Gastrocnemius medialis (tissue), 4 donors: ENCODE data around the gene OR4C13.

Experiments
- POLR2A ChIP-seq, 2 donors: fragments of 450-650 bp; IDR thresholded peaks; one replicate each; pipeline ENCODE4 v1.6.1; 2017; ENCODE audit warnings: antibody characterized with exemption in 2 of 2, mild to moderate bottlenecking in 2 of 2, moderate library complexity in 2 of 2
- TF ChIP-seq, protein P1 (sequence below), 5 experiments: fragments of 450-650 bp in 3 of 5; fragments of 200-600 bp in 2 of 5; sonication (generic) in 2 of 5; IDR thresholded peaks in 4 of 5; conservative IDR thresholded peaks in 1 of 5; 1 replicate in 4 of 5; 2 replicates in 1 of 5; pipeline ENCODE4 v1.5.1; 2016 to 2019; ENCODE audit warnings: antibody characterized with exemption in 5 of 5, mild to moderate bottlenecking in 3 of 5, moderate library complexity in 3 of 5

DNA sequence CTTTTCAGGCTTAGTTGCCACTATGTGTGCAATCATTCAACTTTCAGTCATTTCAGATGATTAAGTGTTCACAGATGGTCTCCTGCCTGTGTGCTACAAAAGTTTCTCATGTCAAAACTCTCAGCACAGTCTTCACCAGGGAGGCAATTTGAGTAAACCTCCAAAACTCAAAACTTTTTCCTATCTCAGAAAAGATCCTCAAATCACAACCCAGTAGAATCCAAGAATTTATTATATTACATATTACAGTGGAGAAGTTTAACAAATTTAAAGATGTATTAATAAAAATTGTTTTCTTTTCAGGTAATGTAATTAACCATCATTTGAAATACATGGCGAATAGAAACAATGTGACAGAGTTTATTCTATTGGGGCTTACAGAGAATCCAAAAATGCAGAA, at the start of gene OR4C13:
- TF ChIP-seq, protein P1, sequence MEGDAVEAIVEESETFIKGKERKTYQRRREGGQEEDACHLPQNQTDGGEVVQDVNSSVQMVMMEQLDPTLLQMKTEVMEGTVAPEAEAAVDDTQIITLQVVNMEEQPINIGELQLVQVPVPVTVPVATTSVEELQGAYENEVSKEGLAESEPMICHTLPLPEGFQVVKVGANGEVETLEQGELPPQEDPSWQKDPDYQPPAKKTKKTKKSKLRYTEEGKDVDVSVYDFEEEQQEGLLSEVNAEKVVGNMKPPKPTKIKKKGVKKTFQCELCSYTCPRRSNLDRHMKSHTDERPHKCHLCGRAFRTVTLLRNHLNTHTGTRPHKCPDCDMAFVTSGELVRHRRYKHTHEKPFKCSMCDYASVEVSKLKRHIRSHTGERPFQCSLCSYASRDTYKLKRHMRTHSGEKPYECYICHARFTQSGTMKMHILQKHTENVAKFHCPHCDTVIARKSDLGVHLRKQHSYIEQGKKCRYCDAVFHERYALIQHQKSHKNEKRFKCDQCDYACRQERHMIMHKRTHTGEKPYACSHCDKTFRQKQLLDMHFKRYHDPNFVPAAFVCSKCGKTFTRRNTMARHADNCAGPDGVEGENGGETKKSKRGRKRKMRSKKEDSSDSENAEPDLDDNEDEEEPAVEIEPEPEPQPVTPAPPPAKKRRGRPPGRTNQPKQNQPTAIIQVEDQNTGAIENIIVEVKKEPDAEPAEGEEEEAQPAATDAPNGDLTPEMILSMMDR (IDR thresholded peaks at IDR 0.05 in 4 of 5, conservative IDR thresholded peaks at IDR 0.05 in 1 of 5): no peak
- TF ChIP-seq POLR2A (IDR thresholded peaks at IDR 0.05): no peak
